Measurements from ENCODE around the gene ARMC10. TPM values are rescaled to one million over a fixed set of nuclear protein-coding genes. Genes with fewer than 3 reads are reported as not detected.

The ARMC10 gene
- total RNA-seq, 1 donor from 2014 or later = 34.5 TPM

DNA sequence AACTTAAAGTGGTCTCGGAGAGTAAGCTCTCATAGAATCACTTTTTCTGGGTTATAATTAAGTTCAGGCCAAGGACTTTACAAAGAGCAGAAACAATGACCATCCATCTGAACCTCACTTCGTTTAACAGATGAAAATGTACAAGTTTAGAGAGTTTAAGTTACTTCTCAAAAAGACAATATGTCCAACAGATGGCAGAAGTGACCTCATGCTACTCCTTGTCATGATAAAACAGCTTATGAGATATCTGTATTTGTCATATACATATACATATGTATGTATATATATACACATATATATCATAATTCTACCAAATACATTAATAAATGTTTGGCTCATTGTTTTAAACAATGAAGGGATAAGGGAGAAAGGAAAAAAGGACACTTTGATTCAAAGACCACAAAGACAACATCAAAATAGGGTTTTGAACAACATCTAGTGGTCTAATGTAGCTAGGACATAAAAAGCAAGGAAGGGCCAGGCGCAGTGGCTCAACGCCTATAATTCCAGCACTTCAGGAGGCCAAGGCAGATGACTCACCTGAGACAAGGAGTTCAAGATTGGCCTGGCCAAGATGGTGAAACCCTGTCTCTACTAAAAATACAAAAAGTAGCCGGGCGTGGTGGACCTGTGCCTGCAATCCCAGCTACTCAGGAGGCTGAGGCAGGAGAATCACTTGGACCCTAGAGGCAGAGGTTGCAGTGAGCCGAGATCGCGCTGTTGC, 56.1 kb downstream of the ARMC10 start:
- H3K27ac Mint-ChIP-seq (ENCODE audit: unreplicated experiment) = no peak overlapping the region
- H3K9me3 Mint-ChIP-seq = no peaks in the 10 kb centered on the region
- DNase-seq (ENCODE audit: low read depth, low spot score) = no peak
- H3K27me3 Mint-ChIP-seq (ENCODE audit: low read depth) = no peaks in the 10 kb centered on the region
- TF ChIP-seq, protein P1, sequence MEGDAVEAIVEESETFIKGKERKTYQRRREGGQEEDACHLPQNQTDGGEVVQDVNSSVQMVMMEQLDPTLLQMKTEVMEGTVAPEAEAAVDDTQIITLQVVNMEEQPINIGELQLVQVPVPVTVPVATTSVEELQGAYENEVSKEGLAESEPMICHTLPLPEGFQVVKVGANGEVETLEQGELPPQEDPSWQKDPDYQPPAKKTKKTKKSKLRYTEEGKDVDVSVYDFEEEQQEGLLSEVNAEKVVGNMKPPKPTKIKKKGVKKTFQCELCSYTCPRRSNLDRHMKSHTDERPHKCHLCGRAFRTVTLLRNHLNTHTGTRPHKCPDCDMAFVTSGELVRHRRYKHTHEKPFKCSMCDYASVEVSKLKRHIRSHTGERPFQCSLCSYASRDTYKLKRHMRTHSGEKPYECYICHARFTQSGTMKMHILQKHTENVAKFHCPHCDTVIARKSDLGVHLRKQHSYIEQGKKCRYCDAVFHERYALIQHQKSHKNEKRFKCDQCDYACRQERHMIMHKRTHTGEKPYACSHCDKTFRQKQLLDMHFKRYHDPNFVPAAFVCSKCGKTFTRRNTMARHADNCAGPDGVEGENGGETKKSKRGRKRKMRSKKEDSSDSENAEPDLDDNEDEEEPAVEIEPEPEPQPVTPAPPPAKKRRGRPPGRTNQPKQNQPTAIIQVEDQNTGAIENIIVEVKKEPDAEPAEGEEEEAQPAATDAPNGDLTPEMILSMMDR (conservative IDR thresholded peaks at IDR 0.05) = no peak
- peaks cover 13% of the 10 kb centered on the region for H3K36me3 Mint-ChIP-seq (ENCODE audit: low read depth)
- H3K4me3 Mint-ChIP-seq = no peak overlapping the region
- H3K4me1 Mint-ChIP-seq = peaks cover 51% of the 10 kb centered on the region

DNA sequence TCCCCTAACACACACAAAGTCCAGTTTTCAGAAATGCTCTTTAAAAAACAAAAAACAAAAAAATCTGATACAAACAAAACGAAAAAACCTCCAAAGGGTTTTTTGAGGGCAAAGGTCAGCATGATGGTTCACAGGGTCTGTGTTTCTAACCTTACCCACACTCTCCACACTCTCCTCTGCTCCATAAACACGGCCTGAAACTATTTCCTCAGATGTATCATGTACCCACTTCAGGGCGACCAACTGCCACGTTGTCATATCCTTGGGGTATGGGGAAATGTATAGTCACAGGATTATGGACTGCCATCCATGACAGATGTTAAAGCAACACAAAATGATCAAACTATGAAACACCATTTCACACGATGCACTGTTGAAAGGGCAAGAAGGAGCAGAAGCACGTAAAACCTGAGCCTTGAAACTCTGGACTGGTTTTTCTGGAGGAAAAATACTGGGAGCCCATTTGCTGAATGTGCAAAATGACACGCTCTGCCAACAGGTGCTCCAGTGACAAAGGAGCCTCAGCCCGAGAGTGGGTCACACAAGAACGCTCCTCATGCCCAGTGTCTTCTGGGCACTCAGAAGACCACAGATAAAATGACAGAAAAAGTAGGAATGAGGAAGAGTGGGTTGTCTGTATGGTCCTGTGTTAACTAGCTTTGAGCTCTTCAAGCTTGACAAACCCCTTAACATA, 58.2 kb downstream of the ARMC10 start:
- Mint-ChIP-seq H3K27me3 (ENCODE audit: low read depth) (no peaks in the 10 kb centered on the region), H3K27ac (ENCODE audit: unreplicated experiment) (no peak overlapping the region), H3K9me3 (no peaks in the 10 kb centered on the region), H3K4me1 (peaks cover 33% of the 10 kb centered on the region), H3K36me3 (ENCODE audit: low read depth) (peaks cover 5% of the 10 kb centered on the region), H3K4me3 (no peak overlapping the region)
- TF ChIP-seq, protein P1 (conservative IDR thresholded peaks at IDR 0.05) = no peak
- no peak for DNase-seq (ENCODE audit: low read depth, low spot score)

DNA sequence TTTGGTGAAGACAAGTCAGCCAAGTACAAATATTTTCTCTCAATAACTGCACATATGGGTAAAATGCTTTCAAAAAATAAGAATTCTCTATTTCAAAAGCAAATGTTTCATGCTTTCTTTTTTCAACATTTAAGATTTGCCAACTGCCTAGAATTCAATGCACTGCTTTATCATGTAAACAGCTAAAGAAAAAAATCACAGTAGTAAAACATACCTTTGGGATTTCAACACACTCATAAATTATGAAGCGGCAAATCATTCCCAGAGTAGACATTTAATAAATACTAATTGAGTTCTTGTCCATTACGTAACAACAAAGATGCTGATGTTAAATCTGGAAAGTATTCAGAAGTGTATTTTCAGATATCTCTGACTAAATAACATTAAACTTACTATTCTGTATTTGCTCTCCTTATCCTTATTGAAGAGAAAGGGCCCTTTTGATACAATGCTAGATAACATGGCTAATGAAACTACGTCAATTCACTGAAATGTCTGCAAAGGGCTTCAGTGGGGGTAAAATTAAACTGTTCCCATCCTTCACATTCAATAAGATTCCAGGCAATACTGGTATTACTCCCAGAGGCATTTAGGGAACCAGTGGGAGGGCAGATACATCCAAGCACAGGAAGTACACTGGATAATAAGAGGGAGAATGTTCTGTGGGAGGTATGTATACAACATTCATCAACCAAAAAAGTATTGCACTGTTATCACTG, 60.1 kb downstream of the ARMC10 start:
- no peak for DNase-seq (ENCODE audit: low read depth, low spot score)
- Mint-ChIP-seq H3K4me3 (no peak overlapping the region), H3K4me1 (peaks cover 29% of the 10 kb centered on the region), H3K9me3 (no peaks in the 10 kb centered on the region), H3K27ac (ENCODE audit: unreplicated experiment) (no peak overlapping the region), H3K27me3 (ENCODE audit: low read depth) (no peaks in the 10 kb centered on the region), H3K36me3 (ENCODE audit: low read depth) (no peaks in the 10 kb centered on the region)
- TF ChIP-seq, protein P1 (conservative IDR thresholded peaks at IDR 0.05) = no peak

DNA sequence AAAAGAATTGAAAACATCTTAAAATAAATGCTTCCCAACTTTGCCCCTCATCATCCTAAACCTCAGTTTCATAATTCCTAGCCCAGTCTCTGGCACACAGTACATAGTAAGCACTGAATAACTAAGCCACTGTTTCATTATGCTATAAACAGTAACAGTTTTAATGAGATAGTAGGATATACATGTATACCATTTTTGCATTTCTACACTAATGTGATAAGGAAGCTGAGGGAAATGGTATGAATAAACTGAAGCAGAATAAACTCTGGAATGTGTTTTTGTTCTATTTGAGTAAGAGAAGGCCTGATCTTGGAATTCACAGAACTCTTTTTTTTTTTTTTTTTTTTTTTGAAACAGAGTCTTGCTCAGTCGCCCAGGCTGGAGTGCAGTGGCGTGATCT, 65.1 kb downstream of the ARMC10 start:
- H3K27me3 Mint-ChIP-seq (ENCODE audit: low read depth) = no peaks in the 10 kb centered on the region

DNA sequence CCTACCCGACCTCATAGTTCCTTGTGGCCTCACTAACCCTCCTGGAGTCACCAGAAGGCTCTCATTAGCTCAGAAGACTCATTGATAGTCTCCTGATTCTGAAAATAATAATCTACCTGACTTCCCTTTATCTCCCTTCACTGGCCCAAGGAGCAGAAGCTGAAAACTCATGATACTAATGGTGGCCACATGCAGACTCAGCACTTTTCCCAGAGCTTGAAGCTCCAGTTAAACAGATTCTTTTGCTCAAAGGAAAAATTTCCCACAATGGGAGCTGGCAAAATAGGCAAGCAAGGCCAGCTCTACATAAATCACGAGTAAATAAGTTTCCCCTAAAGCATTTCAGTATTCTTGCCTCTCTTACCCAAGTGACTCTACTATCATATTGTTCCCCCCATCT, 65.7 kb downstream of the ARMC10 start:
- H3K4me1 Mint-ChIP-seq = no peaks in the 10 kb centered on the region
- no peak overlapping the region for H3K27ac Mint-ChIP-seq (ENCODE audit: unreplicated experiment)
- H3K27me3 Mint-ChIP-seq (ENCODE audit: low read depth) = no peaks in the 10 kb centered on the region
- no peak overlapping the region for H3K4me3 Mint-ChIP-seq
- H3K36me3 Mint-ChIP-seq (ENCODE audit: low read depth) = peaks cover 12% of the 10 kb centered on the region
- H3K9me3 Mint-ChIP-seq = no peaks in the 10 kb centered on the region
- no peak for DNase-seq (ENCODE audit: low read depth, low spot score)
- TF ChIP-seq, protein P1 (conservative IDR thresholded peaks at IDR 0.05) = no peak

More for the DNA sequence above, 65.1 kb downstream of the ARMC10 start:
- Mint-ChIP-seq H3K4me1 (peaks cover 5% of the 10 kb centered on the region), H3K36me3 (ENCODE audit: low read depth) (peaks cover 12% of the 10 kb centered on the region), H3K4me3 (no peak overlapping the region), H3K9me3 (no peaks in the 10 kb centered on the region), H3K27ac (ENCODE audit: unreplicated experiment) (no peak overlapping the region)
- DNase-seq (ENCODE audit: low read depth, low spot score) = no peak
- TF ChIP-seq, protein P1 (conservative IDR thresholded peaks at IDR 0.05) = no peak
